Measurements from ENCODE around the gene ULBP2.
"Not testable (repeated sequence)": the region's sequence is repeated elsewhere in the genome, so short reads cannot be mapped to it uniquely, and the experiment has no call there.

The ULBP2 gene

DNA sequence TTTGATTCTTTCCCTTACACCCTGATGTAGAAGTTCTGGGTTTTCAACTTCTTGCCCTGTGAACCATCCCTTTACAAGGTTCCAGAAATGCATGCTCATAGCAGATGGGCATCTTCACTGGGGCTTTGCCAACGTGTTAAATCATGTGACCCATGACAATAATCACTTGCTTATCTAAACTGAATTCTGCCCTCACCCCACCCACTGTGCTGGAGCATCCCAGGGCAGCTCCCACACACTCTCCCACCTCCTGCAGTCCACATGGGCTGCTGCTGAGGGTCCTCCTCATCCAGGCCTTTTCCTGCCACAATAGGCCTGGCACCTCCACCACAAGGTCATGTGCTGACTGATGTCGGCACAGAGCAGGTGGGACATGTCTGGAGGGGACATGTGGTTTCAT is 26.2 kb downstream of the ULBP2 start:
- not testable (repeated sequence) for DNase-seq (ENCODE audit: low spot score)

- DNase-seq (ENCODE audit: low spot score) = not testable (repeated sequence)
Observed at GRCh38 chr6:149968909-149969308, 27.1 kb downstream of the ULBP2 start.

- no peak for DNase-seq (ENCODE audit: low spot score)
Observed at GRCh38 chr6:149969635-149970034, 27.8 kb downstream of the ULBP2 start.

DNA sequence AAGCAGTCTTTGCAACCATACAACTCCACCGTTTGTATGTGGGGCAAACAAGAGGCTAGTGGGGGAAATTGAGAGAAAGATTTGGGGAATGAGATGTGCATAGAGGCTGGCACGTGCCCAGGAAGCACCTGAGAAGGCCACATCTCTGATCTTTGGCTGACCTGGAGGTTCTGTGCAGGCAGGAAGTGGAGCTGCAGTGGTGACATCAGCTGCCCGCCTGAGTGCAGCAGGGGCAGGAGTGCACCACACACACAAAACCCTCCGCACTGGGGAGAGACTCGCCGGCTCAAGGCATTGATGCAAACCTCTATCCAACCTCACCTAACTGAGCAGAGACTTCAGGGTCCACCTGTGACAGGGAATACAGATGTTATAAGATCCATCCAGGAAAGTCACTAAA is 32.6 kb downstream of the ULBP2 start:
- DNase-seq (ENCODE audit: low spot score) = not testable (repeated sequence)

- no peak for DNase-seq (ENCODE audit: low spot score)
Observed at GRCh38 chr6:149974825-149975224, 33.0 kb downstream of the ULBP2 start.

DNA sequence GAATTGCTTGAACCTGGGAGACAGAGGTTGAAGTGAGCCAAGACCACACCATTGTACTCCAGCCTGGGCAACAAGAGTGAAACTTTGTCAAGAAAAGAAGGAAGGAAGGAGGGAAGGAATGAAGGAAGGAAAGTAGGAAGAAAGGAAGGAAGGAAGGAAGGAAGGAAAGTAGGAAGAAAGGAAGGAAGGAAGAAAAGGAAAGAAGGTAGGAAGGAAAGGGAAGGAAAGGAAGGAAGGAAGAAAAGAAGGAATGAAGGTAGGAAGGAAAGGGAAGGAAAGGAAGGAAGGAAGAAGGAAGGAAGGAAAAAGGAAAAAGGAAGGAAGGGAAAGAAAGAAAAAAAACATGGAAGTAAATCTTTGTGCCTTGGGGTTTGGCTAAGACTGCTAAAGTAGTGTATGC is 33.6 kb downstream of the ULBP2 start:
- DNase-seq (ENCODE audit: low spot score) = no peak

GRCh38 chr6:149977221-149977620 is 35.4 kb downstream of the ULBP2 start:
- DNase-seq (ENCODE audit: low spot score) = no peak

- no peak for DNase-seq (ENCODE audit: low spot score)
Observed at GRCh38 chr6:149978610-149979009, 36.8 kb downstream of the ULBP2 start.

DNA sequence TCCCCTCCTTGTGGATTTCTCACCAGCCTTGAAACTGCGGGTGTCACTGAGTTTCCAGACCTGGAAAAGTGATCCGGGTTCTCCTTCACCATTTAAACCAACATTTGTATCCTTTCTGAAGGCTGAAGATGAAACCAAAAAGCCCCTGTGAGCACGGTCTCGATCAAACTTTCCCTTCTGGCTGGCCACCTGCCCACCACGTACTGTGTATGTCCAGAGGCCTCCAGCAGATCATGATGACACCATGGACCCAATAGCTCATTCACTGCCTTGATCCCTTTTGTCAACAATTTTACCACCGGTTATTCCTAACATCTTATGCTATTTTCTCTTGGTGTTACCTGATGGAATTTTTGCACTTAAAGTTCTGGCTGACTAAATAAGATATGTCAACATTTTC is 37.5 kb downstream of the ULBP2 start:
- no peak for DNase-seq (ENCODE audit: low spot score)

DNA sequence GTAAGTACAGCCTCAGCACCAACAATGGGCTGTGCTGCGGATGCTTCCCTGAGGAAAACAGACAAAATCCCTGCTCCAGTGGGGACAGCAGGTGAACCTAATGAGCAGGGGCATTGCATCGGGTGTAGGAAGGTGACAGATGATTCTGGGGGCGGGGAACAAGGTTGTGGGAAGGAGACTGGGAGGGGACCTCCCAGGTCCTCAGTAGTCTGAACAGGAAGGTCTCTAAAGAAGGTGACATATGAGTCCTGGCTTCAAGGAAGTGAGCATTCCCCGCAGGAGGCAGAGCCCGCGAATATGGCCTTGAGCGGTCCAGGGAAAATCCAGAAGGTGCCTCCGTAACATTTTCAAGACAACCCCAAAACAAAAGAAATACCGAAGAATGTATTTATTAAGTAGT is 41.3 kb downstream of the ULBP2 start:
- no peak for DNase-seq (ENCODE audit: low spot score)

GRCh38 chr6:149984773-149985172 is 43.0 kb downstream of the ULBP2 start:
- DNase-seq (ENCODE audit: low spot score) = no peak

DNA sequence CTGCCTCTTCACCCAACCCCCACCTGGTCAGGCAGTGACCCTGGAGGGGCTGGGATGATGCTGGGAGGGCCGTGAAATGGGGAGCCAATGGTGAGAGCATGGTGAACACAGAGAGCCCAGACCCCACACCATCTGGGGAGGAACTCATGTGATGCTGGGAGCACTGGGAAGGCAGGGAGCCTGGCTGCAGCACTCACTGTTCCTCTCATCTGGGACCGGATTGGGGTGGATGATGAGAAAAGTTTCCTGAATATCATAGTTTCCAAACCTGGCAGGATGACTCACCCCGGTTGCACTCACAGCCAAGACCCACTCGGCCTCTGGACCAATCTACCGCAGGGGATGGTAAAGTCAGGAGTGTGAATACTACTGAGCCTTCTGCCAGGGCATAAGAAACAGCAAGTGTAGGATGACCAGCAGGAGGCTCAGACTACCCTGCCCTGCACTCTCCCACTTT is 43.7 kb downstream of the ULBP2 start:
- DNase-seq (ENCODE audit: low spot score) = no peak

GRCh38 chr6:149987602-149988107 is 45.8 kb downstream of the ULBP2 start:
- no peak for DNase-seq (ENCODE audit: low spot score)

DNA sequence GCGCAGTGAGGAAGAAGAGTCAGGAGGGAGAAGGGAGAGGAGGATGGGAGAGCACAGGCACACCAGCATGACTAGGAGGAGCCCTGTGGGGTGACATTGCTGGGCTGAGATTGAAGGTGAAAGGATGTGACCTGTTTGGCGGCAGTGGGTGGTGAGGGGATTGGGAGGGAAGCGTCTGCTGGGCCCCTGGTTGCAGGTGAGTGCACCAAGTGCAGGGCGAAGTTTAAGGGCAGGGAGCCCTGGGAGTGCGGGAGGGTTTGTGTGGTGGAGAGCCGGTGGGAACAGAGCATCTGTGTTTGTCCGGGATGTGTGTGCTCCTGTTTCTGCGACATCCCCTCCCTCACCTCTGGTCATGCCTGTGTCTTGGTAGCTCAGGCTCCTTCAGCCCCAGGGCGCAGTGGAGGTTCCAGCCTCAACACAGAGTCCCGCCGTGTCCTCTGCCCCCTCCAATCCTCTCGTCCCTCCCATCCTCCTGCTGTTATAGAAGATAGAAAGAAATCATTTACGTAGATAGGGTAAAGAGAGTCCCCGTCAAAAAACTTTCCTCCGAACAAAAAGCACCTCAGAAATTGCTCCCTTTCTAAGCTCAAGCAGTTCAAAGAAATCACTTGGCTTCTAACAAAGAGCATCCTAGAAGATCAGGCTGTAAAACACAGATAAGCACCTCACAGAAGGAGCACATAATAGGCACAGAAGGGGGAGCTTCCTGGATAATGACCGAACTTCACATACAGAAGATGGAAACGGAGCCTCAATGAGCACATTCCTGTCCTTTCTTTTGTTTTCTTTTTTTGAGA is 46.9 kb downstream of the ULBP2 start:
- no peak for DNase-seq (ENCODE audit: low spot score)

- DNase-seq (ENCODE audit: low spot score) = no peak
Observed at GRCh38 chr6:149990212-149990660, 48.4 kb downstream of the ULBP2 start.

DNA sequence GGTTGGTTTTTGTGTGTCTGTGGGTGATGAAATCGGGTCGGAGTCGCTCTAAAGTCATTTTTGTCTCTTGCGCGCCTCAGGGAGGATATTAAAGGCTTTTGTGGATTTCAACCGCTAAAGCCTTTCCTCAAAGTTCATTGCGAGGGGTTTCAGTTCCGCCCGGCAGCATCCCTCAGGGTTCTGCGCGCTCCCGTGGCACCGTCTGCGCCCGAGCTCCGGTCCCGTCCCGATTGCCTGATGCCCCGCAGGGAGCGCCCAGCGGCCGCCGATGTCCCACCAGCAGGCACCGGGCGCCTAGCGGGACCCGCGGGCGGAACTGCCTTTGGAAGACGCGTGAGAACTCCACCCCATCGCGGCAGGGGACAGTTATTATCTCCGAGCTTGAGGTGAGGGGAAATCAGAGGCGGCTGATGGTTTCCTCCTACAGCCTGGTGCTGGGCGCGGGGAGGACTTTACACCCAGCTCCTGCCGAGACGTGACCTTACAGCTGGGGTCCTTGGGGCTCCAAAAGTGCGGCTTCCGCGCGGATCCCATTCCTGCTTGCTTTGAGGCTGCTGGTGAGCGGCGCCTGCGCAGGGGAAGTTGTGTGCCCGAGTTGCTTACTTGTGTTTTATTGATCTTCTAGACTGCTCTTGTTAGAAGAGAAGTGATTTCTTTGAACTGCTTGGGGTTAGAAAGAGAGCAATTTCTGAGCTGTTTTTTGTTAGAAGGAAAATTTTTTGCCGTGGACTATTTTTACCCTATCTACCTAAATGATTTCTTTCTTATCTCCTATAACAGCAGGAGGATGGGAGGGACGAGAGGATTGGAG is 49.1 kb downstream of the ULBP2 start:
- DNase-seq (ENCODE audit: low spot score) = no peak

GRCh38 chr6:149991472-149991795 is 49.6 kb downstream of the ULBP2 start:
- not testable (repeated sequence) for DNase-seq (ENCODE audit: low spot score)

DNA sequence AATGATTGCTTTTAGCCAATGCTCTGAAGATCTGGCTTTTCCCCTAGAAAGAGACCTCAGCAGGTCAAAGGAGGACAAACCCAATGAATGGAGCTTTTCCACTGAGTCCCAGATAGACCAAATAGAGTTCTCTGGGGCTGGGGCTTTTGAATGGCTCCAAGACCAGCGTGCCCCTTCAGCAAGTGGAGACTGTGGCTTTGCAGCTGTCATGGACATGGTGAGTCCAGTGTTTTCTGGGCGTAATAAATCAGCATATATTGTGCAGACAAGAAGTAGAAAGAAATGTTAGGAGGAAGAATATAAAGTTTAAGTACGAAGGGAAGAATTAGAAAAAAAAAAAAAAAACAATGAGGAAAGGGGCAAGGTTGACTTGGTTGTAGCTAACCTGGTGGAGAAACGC is 50.0 kb downstream of the ULBP2 start:
- no peak for DNase-seq (ENCODE audit: low spot score)

- DNase-seq (ENCODE audit: low spot score) = no peak
Observed at GRCh38 chr6:149995235-149995750, 53.5 kb downstream of the ULBP2 start.

DNA sequence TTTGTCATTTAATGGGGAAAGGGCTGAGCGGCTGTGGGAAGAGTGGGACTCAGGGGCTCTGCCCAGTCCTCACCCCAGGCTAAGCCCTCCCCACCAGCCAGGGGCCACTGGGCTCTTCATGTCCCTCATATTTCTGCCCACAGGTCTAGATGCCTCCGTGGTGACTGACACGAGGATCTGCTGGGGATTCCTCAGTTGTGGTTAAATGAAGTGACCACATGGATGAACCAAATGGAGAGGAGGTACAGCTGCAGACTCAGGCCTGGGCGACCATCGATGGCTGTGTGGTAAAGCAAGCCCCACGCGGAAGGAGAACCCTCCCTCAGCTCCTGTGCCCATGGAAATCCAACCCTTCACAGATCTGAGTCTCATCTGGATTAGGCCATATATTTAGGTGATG is 54.2 kb downstream of the ULBP2 start:
- no peak for DNase-seq (ENCODE audit: low spot score)

Data from cerebellar cortex (tissue), 1 donor.